Left ventricle myocardium superior (tissue), 1 donor: ENCODE results near the gene ADAM30. TPM values are rescaled to one million over a fixed set of nuclear protein-coding genes. Genes with fewer than 3 reads are reported as not detected.

ENCODE experiments used
- ATAC-seq: fragments of 200-7000 bp; cut with Tn5 transposase; one replicate; pipeline ENCODE4 v1.9.1; 2020; ENCODE audit warnings: mild to moderate bottlenecking, moderate library complexity
- DNase-seq: peaks from one replicate; pipeline ENCODE4 v3.0.0-alpha.2; 2020
- intact Hi-C: fragments of 100-400 bp; cut with micrococcal nuclease; formaldehyde crosslinking; loops from one replicate; pipeline ENCODE4 v1.11.0; 2022
- total RNA-seq: library from RNA; stranded (reverse); fragmentation: NEBNext Ultra II Directional; extraction: Animal tissue kit (Norgen Biotek cat#: 25700); gene quantifications from one replicate; pipeline ENCODE4 v1.2.1, GENCODE V29; 2021
- donor health status: DM: no; HTN: yes; CAD: no; lungs with severe emphysema.

The ADAM30 gene
- total RNA-seq, 1 donor from 2014 or later = not detected

GRCh38 chr1:119910618-119911017, 14.3 kb upstream of the ADAM30 start:
- intact Hi-C loops = no loop called here
- DNase-seq = no peak
- no peak for ATAC-seq

GRCh38 chr1:119909890-119910596, 13.7 kb upstream of the ADAM30 start:
- DNase-seq = no peak
- intact Hi-C loops = no loop called here

GRCh38 chr1:119908661-119909060, 12.3 kb upstream of the ADAM30 start:
- ATAC-seq (no peak), DNase-seq (no peak)
- intact Hi-C loops = no loop called here

More at GRCh38 chr1:119909890-119910596, 13.7 kb upstream of the ADAM30 start:
- ATAC-seq = no peak

DNA sequence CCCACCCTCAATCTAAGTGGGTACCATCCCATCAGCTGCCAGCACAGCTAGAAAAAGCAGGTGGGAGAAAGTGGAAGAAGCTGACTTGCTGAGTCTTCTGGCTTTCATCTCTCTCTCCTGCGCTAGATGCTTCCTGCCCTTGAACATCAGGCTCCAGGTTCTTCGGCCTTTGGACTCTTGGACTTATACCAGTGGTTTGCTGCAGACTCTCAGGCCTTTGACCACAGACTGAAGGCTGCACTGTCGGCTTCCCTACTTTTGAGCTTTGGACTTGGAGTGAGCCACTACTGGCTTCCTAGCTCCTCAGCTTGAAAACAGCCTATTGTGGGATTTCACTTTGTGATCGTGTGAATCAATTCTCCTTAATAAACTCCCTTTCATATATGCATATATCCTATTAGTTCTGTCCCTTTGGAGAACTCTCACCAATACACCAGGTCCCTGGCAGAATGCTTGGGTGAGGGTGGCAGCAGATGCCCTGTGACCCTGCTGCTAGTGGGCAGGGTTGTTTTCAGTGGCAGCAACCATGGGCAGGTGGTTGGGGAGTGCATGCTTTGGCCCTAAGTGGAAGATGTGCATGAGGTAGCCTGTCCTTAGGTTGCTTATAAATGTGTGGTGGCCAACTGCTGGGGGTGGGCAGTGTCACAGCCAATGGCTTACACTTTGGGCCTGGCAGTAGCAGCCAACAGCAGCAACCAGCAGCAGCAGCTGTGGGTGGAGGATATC, 10.8 kb upstream of the ADAM30 start:
- ATAC-seq (no peak), DNase-seq (no peak)
- intact Hi-C loops = no loop called here

DNA sequence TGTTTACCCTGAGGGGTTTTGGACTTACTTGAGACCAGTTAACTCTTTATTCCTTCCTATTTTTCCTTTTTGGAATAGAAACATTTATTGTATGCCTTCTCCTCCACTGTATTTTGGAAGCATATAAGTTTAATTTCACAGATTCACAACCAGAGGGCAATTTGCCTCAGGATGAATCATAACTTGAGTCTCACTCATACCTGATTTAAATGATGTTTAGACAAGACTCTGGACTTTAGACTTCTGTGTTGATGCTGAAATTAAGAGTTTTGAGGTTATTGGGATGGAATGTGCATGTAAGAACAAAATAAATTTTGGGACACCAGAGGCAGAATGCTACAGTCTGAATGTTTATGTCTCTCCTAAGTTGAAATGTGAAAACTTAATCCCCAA, 7.1 kb upstream of the ADAM30 start:
- no peak for ATAC-seq
- no peak for DNase-seq
- intact Hi-C loops = no loop called here

GRCh38 chr1:119902775-119903442, 6.6 kb upstream of the ADAM30 start:
- intact Hi-C loops = no loop called here
- no peak for ATAC-seq
- DNase-seq = no peak

GRCh38 chr1:119898981-119899720, 2.8 kb upstream of the ADAM30 start:
- intact Hi-C loops = no loop called here
- DNase-seq = no peak
- no peak for ATAC-seq

- intact Hi-C loops = no loop called here
- DNase-seq (no peak), ATAC-seq (no peak)
These were observed 2.2 kb upstream of the ADAM30 start for GRCh38 chr1:119898530-119898929.

DNA sequence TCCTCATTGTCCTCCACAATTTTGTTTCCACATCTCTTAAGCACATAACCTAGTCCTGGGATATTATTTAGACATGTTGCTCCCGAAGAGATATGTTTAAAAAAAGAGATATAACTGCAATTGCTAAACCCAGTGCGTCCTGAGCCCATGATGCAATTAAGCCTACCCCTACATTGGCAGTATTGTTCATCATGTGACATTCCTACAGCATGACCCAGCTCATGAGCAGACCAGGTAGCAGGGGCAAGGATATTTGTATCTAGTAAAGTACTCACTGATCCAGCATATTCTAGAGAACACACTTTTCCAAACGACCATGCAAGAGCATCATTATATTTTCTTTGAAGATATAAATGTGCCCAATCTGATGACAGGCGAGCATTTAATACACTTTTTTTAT, 1.2 kb downstream of the ADAM30 start:
- DNase-seq (no peak), ATAC-seq (no peak)
- intact Hi-C loops = no loop called here

DNA sequence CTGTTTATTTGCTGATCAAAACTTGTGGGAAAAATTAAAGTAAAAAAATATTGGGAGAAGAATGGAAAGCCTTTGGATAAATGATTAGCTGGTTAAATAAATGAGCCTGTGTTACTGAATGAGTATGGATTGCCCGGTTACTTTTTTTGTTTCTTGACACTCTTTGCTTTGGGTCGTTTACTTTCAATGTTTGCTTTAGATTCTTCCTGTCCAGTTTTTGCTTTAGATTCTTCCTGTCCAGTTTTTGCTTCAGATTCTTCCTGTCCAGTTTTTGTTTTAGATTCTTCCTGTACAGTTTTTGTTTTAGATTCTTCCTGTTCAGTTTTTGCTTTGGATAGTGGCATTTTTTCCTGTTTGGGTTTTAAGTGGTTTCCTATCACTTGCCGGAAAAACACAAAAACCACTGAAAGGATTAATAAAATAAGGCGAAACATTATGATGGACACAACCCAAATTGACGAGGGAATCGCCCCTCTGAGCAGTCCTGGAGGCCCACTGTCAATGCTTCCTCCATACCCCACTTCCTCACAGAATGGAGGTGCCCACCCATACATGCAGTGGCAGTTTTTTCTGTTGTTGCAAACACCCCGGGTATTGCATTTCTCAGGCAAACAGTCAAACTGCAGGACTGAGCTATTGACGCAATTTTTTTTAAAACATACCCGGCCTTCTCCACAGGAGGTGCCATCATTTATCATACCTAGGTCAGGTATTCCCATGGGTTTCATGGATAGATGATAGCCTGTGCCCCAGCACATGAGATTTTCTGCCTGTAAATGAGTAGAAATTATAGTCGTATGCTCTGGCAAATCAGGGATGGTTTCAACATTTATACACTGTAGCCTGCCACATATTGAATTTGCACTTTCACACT, 2.3 kb downstream of the ADAM30 start:
- ATAC-seq (no peak), DNase-seq (no peak)
- intact Hi-C loops = no loop called here

DNA sequence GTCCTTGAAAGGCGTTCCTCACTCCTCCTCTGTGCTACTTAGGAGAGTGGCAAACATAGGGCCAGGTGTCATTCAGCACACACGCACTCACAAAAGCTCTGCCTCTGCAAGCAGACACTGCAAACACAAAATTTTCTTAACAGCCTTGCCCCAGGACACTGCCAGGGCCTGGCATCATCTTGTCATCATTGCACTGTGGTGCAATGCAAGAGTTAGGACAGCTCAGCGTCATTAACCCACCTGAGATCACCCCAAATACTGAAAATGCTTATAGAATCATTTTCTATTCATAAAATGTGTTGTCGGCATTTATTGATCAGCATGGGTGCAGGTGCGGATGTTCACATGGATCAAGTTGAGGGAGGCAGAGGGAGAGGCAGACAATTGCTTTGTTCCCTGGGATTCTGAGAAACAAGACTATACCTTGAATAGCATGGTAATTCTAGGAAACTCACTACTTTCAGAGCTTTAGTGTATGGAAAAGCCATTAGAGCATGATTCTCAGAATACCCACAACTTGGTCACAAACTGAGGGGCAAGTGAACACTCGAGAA, 3.0 kb downstream of the ADAM30 start:
- intact Hi-C loops = no loop called here
- DNase-seq = no peak
- no peak for ATAC-seq

- intact Hi-C loops = no loop called here
- DNase-seq (no peak), ATAC-seq (no peak)
These were observed 4.9 kb downstream of the ADAM30 start for GRCh38 chr1:119891386-119891785.

DNA sequence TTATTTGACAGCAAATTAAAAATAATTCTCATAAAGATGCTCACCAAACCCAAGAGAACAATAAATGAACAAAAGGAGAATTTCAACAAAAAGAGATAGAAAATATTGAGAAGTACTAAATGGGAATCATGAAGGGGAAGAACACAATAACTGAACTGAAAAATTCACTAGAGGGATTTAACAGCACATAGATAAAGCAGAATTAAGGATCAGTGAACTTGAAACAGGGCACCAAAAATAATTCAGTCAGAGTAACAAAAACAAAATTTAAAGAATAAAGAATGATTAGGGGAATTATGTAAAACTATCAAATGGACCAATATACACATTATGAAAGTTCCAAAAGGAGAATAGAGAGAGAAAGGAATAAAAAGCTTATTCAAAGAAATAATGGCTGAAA, 7.8 kb downstream of the ADAM30 start:
- ATAC-seq (no peak), DNase-seq (no peak)
- intact Hi-C loops = no loop called here

DNA sequence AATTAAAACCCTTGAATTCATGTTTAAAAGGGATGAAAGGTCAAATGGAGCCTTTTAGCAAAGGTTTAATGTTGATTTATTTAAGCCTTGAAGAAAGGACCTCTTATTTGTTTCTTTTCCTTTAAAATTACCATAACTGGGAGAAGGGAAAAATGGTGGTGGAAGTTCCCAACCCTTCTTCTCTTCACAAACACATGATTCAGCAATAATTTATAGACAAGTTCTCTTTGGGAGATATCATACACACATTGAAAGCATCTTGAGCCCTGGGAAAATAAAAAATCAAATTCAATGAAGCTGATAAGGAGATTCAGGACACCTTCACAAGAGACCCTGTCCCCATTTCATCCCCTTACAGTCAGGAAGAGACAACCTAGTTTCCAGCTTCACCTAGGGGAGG, 8.9 kb downstream of the ADAM30 start:
- ATAC-seq (no peak), DNase-seq (no peak)
- intact Hi-C loops = no loop called here

DNA sequence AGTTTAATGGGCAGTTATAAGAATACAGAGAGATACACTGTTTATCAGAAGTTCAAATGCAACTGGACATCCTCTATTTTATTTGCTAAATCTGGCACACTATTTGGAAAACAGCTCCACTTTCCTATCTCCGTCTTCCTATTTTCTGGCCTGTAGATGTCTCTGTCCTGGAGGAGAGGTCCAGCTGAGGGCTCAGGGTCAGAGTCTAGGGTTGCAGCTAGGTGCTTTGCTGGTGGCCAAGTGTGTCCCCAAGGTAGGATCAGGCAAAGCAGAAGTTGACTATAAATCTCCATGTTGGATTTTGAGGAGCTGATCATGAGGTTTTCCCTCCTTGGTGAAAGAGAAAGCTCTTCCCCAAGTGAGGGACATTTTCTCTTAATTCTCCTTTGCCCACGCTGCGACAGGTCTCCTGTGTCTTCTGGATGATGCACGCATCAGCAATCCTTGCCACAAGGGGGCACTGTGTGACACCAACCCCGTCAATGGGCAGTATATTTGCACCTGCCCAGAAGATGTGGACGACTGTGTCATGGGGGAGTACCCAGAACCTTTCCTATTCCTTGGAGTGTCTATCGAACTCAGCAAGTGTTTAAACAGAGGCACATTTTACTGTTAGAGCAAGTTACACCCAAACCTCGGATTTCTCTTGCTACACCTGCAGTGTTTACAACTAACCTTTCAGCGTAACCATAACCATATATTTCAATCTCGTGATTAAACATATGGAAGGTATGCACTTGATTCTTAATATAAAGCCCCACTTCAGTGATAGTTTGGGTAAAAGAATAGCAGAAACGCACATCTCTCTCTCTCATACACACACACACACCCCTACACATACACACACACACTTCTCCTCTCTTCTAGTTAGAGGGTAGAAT, 10.2 kb downstream of the ADAM30 start:
- DNase-seq (peak; percentile 70), ATAC-seq (peak; percentile 69)
- intact Hi-C loops = no loop called here

DNA sequence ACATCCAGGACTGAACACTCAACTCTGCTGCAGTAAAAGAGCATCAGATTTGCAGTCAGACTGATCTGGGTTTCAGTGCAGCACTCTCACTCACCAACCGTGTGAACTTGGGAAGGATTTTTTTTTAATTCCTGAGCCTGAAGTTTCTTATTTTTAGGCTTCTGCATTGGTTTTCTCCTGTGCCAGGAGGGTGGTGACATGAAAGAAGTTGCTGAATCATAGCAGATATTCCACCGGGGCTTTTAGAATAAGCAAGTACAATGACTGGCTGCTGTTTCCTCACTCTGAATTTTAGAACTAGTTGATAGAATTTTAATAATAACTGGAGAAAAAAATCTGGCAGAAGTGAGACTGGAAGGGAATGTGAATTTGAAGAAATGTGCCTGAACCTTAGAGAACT, 11.6 kb downstream of the ADAM30 start:
- DNase-seq = no peak
- no peak for ATAC-seq
- intact Hi-C loops = no loop called here

DNA sequence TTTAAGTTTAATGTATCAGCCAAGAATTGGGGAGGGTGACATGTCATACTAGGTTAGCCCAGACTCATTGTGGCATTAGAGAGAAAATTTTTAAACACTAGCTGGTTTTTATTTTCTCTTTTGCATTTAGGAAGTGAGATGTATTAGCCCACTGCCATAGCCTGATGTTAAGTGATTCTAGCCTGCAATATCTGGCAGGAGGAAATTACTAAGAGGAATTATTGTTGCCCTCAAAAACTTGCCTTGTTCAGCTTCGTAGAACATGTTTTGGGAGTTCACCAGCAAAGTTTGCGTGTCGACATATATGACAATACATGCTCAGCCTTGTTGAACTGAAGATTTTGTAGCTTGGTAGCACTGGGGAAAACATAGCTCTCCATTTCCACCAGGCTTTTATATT, 12.5 kb downstream of the ADAM30 start:
- intact Hi-C loops = no loop called here
- no peak for DNase-seq
- ATAC-seq = no peak
